GM21390 (cell line): ENCODE data around the gene MATN1.

Source experiments
- ATAC-seq: cut with Tn5 transposase; IDR thresholded peaks from one replicate; pipeline ENCODE4 v1.9.1; 2021; ENCODE audit not compliant: unreplicated experiment

MATN1 gene

GRCh38 chr1:30732277-30732996 is 9.1 kb upstream of the MATN1 start:
- no peak for ATAC-seq

- no peak for ATAC-seq
Observed at GRCh38 chr1:30731806-30732276, 8.5 kb upstream of the MATN1 start.

GRCh38 chr1:30731109-30731805 is 7.9 kb upstream of the MATN1 start:
- no peak for ATAC-seq

- no peak for ATAC-seq
Observed at GRCh38 chr1:30730346-30731108, 7.1 kb upstream of the MATN1 start.

- no peak for ATAC-seq
Observed at GRCh38 chr1:30729901-30730300, 6.5 kb upstream of the MATN1 start.

- no peak for ATAC-seq
Observed at GRCh38 chr1:30728832-30729638, 5.7 kb upstream of the MATN1 start.

- ATAC-seq, result no peak
Observed at GRCh38 chr1:30728340-30728739, 5.0 kb upstream of the MATN1 start.

GRCh38 chr1:30727824-30728223 is 4.4 kb upstream of the MATN1 start:
- no peak for ATAC-seq

GRCh38 chr1:30726773-30727684 is 3.6 kb upstream of the MATN1 start:
- no peak for ATAC-seq

GRCh38 chr1:30726236-30726635 is 2.9 kb upstream of the MATN1 start:
- no peak for ATAC-seq

GRCh38 chr1:30725450-30726095 is 2.2 kb upstream of the MATN1 start:
- ATAC-seq, result no peak

- no peak for ATAC-seq
Observed at GRCh38 chr1:30724655-30725421, 1.5 kb upstream of the MATN1 start.

- ATAC-seq, result no peak
Observed at GRCh38 chr1:30724175-30724574, 790 bp upstream of the MATN1 start.

- no peak for ATAC-seq
Observed at GRCh38 chr1:30721812-30722537, 1.4 kb downstream of the MATN1 start.

GRCh38 chr1:30721341-30721793 is 2.0 kb downstream of the MATN1 start:
- no peak for ATAC-seq

GRCh38 chr1:30720271-30721223 is 2.8 kb downstream of the MATN1 start:
- ATAC-seq, result no peak
